ENCODE data around the gene THBS3. TPM values are rescaled to one million over a fixed set of nuclear protein-coding genes. Genes with fewer than 3 reads are reported as not detected.
"Not testable (repeated sequence)": the region's sequence is repeated elsewhere in the genome, so short reads cannot be mapped to it uniquely, and the experiment has no call there.

The THBS3 gene
- total RNA-seq, 2 experiments from 2014 or later: 15.4 to 15.7 TPM

- H3K27me3 Mint-ChIP-seq (ENCODE audit: low read depth): peaks cover 2% of the 10 kb centered on the region
Measured at GRCh38 chr1:155247667-155248553, 40.2 kb upstream of the THBS3 start.

DNA sequence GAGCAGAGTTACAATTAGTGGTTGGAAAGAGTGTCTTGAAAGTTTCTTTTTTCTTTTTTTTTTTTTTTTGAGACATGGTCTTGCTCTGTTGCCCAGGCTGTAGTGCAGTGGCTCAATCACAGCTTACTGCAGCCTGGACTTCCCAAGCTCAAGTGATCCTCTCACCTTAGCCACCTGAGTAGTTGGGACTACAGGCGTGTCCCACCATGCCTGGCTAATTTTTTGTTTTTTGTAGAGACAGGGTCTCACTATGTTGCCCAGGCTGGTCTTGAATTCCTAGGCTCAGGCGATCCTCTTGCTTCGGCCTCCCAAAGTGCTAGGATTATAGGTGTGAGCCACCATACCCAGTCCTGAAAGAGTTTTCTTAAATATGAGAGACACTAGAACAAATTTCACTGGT lies 39.1 kb upstream of the THBS3 start:
- DNase-seq; H3K27me3 Mint-ChIP-seq (ENCODE audit: low read depth); H3K9me3 Mint-ChIP-seq; H3K4me3 Mint-ChIP-seq; H3K27ac Mint-ChIP-seq; H3K36me3 Mint-ChIP-seq (ENCODE audit: low read depth); intact Hi-C loops (cut with micrococcal nuclease): not testable (repeated sequence)
- H3K4me1 Mint-ChIP-seq (ENCODE audit: low read depth): peaks cover 31% of the 10 kb centered on the region
- CTCF ChIA-PET: interaction anchor here (0.6 to 2.1 kb wide), 4 partner anchors 15 to 85 kb away, joined by 3 to 5 read pairs (median 4); partner anchors contain the start of genes SCAMP3 and THBS3

More at GRCh38 chr1:155247667-155248553, 40.2 kb upstream of the THBS3 start:
- Mint-ChIP-seq H3K9me3 (no peaks in the 10 kb centered on the region), H3K27ac (no peak overlapping the region), H3K36me3 (ENCODE audit: low read depth) (peaks cover 8% of the 10 kb centered on the region), H3K4me1 (ENCODE audit: low read depth) (peaks cover 23% of the 10 kb centered on the region), H3K4me3 (no peak overlapping the region)
- DNase-seq: no peak
- CTCF ChIA-PET: interaction anchor here (0.8 to 2.1 kb wide), 6 partner anchors 14 to 401 kb away, joined by 3 to 5 read pairs (median 4); partner anchors contain the start of genes SCAMP3 and THBS3
- intact Hi-C loops (cut with micrococcal nuclease): no loop called here

- intact Hi-C loops (cut with micrococcal nuclease): loop anchor here (2.0 kb wide), 1 partner anchor 444 kb away; the partner anchor contains the start of genes DAP3 and YY1AP1
- Mint-ChIP-seq H3K9me3 (no peaks in the 10 kb centered on the region), H3K4me3 (peak overlapping the region; percentile 88), H3K27me3 (ENCODE audit: low read depth) (peaks cover 2% of the 10 kb centered on the region), H3K27ac (peak overlapping the region; percentile 98), H3K4me1 (ENCODE audit: low read depth) (peaks cover 42% of the 10 kb centered on the region), H3K36me3 (ENCODE audit: low read depth) (peaks cover 10% of the 10 kb centered on the region)
- CTCF ChIA-PET: interaction anchor here (1.0 to 2.3 kb wide), 2 partner anchors 17 to 38 kb away, joined by 3 to 7 read pairs; partner anchors contain the start of gene SCAMP3
- DNase-seq: no peak
Measured at GRCh38 chr1:155245163-155245524, 37.4 kb upstream of the THBS3 start.

GRCh38 chr1:155244368-155245162 lies 36.9 kb upstream of the THBS3 start:
- DNase-seq: peak; percentile 99
- peaks cover 10% of the 10 kb centered on the region for H3K36me3 Mint-ChIP-seq (ENCODE audit: low read depth)
- H3K4me3 Mint-ChIP-seq: peak overlapping the region; percentile 88
- peaks cover 2% of the 10 kb centered on the region for H3K27me3 Mint-ChIP-seq (ENCODE audit: low read depth)
- peak overlapping the region; percentile 98 for H3K27ac Mint-ChIP-seq
- CTCF ChIA-PET: interaction anchor here (1.0 to 2.3 kb wide), 4 partner anchors 16 to 67 kb away, joined by 3 to 7 read pairs (median 4); partner anchors contain the start of gene SCAMP3
- H3K4me1 Mint-ChIP-seq (ENCODE audit: low read depth): peaks cover 40% of the 10 kb centered on the region
- intact Hi-C loops (cut with micrococcal nuclease): loop anchor here (1.0 to 5.0 kb wide), 9 partner anchors 17 to 444 kb away; partner anchors contain the start of genes ASH1L, CLK2, DAP3 and FDPS
- H3K9me3 Mint-ChIP-seq: no peaks in the 10 kb centered on the region

- Mint-ChIP-seq H3K9me3 (no peaks in the 10 kb centered on the region), H3K36me3 (ENCODE audit: low read depth) (peaks cover 12% of the 10 kb centered on the region), H3K27me3 (ENCODE audit: low read depth) (peaks cover 2% of the 10 kb centered on the region), H3K4me3 (peak overlapping the region; percentile 88), H3K27ac (peak overlapping the region; percentile 47), H3K4me1 (ENCODE audit: low read depth) (peaks cover 42% of the 10 kb centered on the region)
- CTCF ChIA-PET: interaction anchor here (1.3 to 4.5 kb wide), 5 partner anchors 8 to 65 kb away, joined by 4 to 37 read pairs (median 4); no protein-coding TSS in a partner anchor
- no peak for DNase-seq
- intact Hi-C loops (cut with micrococcal nuclease): loop anchor here (5.0 kb wide), 1 partner anchor 319 kb away; the partner anchor contains the start of gene ASH1L
Measured at GRCh38 chr1:155242805-155243358, 35.2 kb upstream of the THBS3 start.

- DNase-seq: peak; percentile 34
- Mint-ChIP-seq H3K27ac (peak overlapping the region; percentile 63), H3K36me3 (ENCODE audit: low read depth) (peaks cover 13% of the 10 kb centered on the region), H3K4me3 (peak overlapping the region; percentile 8), H3K9me3 (no peaks in the 10 kb centered on the region), H3K27me3 (ENCODE audit: low read depth) (peaks cover 2% of the 10 kb centered on the region), H3K4me1 (ENCODE audit: low read depth) (peaks cover 42% of the 10 kb centered on the region)
- intact Hi-C loops (cut with micrococcal nuclease): loop anchor here (1.0 to 5.0 kb wide), 3 partner anchors 8 to 320 kb away; partner anchors contain the start of gene ASH1L
- CTCF ChIA-PET: interaction anchor here (0.6 to 4.5 kb wide), 6 partner anchors 9 to 906 kb away, joined by 3 to 37 read pairs (median 4); no protein-coding TSS in a partner anchor
Measured at GRCh38 chr1:155241841-155242264, 34.2 kb upstream of the THBS3 start.

- intact Hi-C loops (cut with micrococcal nuclease): loop anchor here (1.0 to 5.0 kb wide), 3 partner anchors 9 to 321 kb away; partner anchors contain the start of gene ASH1L
- peaks cover 2% of the 10 kb centered on the region for H3K27me3 Mint-ChIP-seq (ENCODE audit: low read depth)
- peaks cover 42% of the 10 kb centered on the region for H3K4me1 Mint-ChIP-seq (ENCODE audit: low read depth)
- H3K27ac Mint-ChIP-seq: peak overlapping the region; percentile 62
- peak overlapping the region; percentile 77 for H3K4me3 Mint-ChIP-seq
- CTCF ChIA-PET: interaction anchor here (0.6 to 4.5 kb wide), 5 partner anchors 10 to 907 kb away, joined by 3 to 37 read pairs (median 4); no protein-coding TSS in a partner anchor
- H3K9me3 Mint-ChIP-seq: no peaks in the 10 kb centered on the region
- peaks cover 13% of the 10 kb centered on the region for H3K36me3 Mint-ChIP-seq (ENCODE audit: low read depth)
- DNase-seq: peak; percentile 85
Measured at GRCh38 chr1:155241069-155241679, 33.5 kb upstream of the THBS3 start.

- Mint-ChIP-seq H3K36me3 (ENCODE audit: low read depth) (peaks cover 9% of the 10 kb centered on the region), H3K4me3 (no peak overlapping the region), H3K27ac (no peak overlapping the region), H3K27me3 (ENCODE audit: low read depth) (no peaks in the 10 kb centered on the region), H3K4me1 (ENCODE audit: low read depth) (peaks cover 17% of the 10 kb centered on the region), H3K9me3 (no peaks in the 10 kb centered on the region)
- CTCF ChIA-PET: interaction anchor here (0.6 to 0.9 kb wide), 2 partner anchors 10 to 55 kb away, joined by 3 read pairs; no protein-coding TSS in a partner anchor
- DNase-seq: no peak
- intact Hi-C loops (cut with micrococcal nuclease): no loop called here
Measured at GRCh38 chr1:155236451-155236850, 28.8 kb upstream of the THBS3 start.

DNA sequence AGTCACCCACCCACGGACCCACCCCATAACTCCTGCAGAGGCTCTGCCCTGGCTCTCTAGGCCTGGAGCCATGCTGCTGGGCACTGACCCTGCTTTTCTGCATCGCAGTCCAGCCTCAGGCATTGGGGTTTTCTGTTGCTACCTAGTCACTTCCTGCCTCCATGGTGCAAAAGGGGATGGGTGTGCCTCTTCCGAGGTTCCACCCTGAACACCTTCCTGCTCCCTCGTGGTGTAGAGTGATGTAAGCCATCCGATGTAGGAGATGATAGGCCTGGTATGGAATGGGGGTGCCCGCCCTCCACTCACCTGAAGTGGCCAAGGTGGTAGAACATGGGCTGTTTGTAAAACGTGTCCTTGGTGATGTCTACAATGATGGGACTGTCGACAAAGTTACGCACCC lies 27.7 kb upstream of the THBS3 start:
- H3K27ac Mint-ChIP-seq; H3K9me3 Mint-ChIP-seq; H3K4me3 Mint-ChIP-seq; H3K27me3 Mint-ChIP-seq (ENCODE audit: low read depth); H3K4me1 Mint-ChIP-seq (ENCODE audit: low read depth); CTCF ChIA-PET; intact Hi-C loops (cut with micrococcal nuclease); H3K36me3 Mint-ChIP-seq (ENCODE audit: low read depth); DNase-seq: not testable (repeated sequence)

DNA sequence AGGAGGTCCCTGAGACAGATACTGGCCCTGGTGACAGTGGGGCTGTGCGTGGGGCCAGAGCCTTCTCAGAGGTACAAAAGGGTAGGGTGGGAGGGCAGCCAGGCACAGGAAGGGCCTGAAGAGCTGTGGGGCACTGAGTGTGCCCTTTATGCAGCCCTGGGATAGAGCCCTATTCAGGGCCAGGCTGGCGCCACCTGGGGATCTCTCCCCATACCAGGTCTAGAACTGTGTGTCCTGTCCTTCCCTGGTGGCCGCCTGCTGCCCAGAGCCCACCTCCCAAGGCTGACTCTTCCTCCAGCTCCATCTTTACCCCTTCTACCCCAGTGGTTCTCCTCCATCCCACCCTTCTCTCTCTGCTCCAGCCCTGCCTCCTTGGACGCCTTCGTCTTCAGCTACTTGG lies 25.8 kb upstream of the THBS3 start:
- H3K36me3 Mint-ChIP-seq (ENCODE audit: low read depth); H3K27me3 Mint-ChIP-seq (ENCODE audit: low read depth); H3K4me1 Mint-ChIP-seq (ENCODE audit: low read depth); intact Hi-C loops (cut with micrococcal nuclease); H3K4me3 Mint-ChIP-seq; CTCF ChIA-PET; DNase-seq; H3K9me3 Mint-ChIP-seq; H3K27ac Mint-ChIP-seq: not testable (repeated sequence)

All from activated naive CD4-positive, alpha-beta T cell treated with anti-CD3 and anti-CD28 coated beads for 36 hours (primary cell).